ENCODE data around the gene PUM1.

GRCh38 chr1:30891227-30891552, 174.3 kb downstream of the PUM1 start:
- no peak for TF ChIP-seq CTCF (IDR thresholded peaks at IDR 0.05)
- no peak for TF ChIP-seq POLR2A (IDR thresholded peaks at IDR 0.05)
